Lower leg skin (tissue), 4 donors: ENCODE measurements around the gene SFTPD. TPM values are rescaled to one million over a fixed set of nuclear protein-coding genes. Genes with fewer than 3 reads are reported as not detected.

Experiments used
- DNase-seq, 2 donors: peaks; one replicate each; pipeline ENCODE4 v3.0.0-alpha.2; 2019; ENCODE audit warnings: low spot score in 2 of 2
- H3K4me3 ChIP-seq: fragments of 200-600 bp; sonication (generic); 2 replicates; pipeline ENCODE4 v1.5.1; 2017; ENCODE audit warnings: mild to moderate bottlenecking, low read depth; ENCODE audit not compliant: poor library complexity, severe bottlenecking
- CTCF ChIP-seq, 3 donors: fragments of 450-650 bp; IDR thresholded peaks; one replicate each; pipeline ENCODE4 v1.5.1; 2016; ENCODE audit warnings: antibody characterized with exemption in 3 of 3, mild to moderate bottlenecking in 3 of 3, moderate library complexity in 2 of 3
- POLR2A ChIP-seq, 2 donors: fragments of 450-650 bp; IDR thresholded peaks; one replicate each; pipeline ENCODE4 v1.6.1; 2016 to 2017; ENCODE audit warnings: antibody characterized with exemption in 2 of 2, mild to moderate bottlenecking in 1 of 2, moderate library complexity in 1 of 2
- WGBS, 2 donors: methylation state at CpG; one replicate each; pipeline ENCODE4 v1.1.5; 2018; 5-methylcytosine and 5-hydroxymethylcytosine counted together
- intact Hi-C: fragments of 100-400 bp; cut with DNase I; formaldehyde crosslinking; loops from one replicate; pipeline ENCODE4 v1.15.0; 2023; ENCODE audit warnings: low total_unique reads
- total RNA-seq, 4 donors: library from RNA; depleted of rRNA; stranded (reverse); fragments of >200 nt; gene quantifications; one replicate each; pipeline ENCODE4 v1.1.0, GENCODE V29; 2016

The SFTPD gene
- total RNA-seq, 4 donors from 2014 or later = 0.76 to 4.4 (median 2.3) TPM

GRCh38 chr10:79930751-79931150 is 18.2 kb downstream of the SFTPD start:
- 37 to 47% methylated on average over 2 of the region's 2 CpGs for WGBS, 2 donors
- no peak overlapping the region for H3K4me3 ChIP-seq
- DNase-seq = peak in 1 of 2 donors; percentile 18
- intact Hi-C loops = no loop called here
- no peak for TF ChIP-seq CTCF (IDR thresholded peaks at IDR 0.05)
- no peak for TF ChIP-seq POLR2A (IDR thresholded peaks at IDR 0.05)

DNA sequence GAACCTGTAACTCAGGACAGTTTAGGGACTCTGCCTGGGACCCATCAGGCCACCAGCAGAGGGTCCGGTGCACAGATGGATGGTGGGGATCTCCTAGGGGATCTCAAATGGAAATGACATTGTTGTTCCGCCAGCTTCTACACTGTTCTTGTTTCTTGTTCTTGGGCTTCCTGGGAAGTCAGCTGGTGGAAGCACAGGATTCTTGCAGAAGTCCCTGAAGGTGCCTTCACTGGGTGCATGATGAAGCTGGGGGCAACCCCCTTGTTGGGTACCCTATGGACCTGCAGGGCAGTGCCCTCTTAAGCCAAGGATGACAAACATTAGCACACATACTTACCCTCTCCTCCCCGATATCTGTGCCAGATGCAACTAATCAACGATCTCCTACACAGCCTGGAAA is 18.6 kb downstream of the SFTPD start:
- no peak for TF ChIP-seq CTCF (IDR thresholded peaks at IDR 0.05)
- TF ChIP-seq POLR2A (IDR thresholded peaks at IDR 0.05) = no peak
- 42 to 52% methylated on average over 4 of the region's 4 CpGs for WGBS, 2 donors
- intact Hi-C loops = no loop called here
- no peak overlapping the region for H3K4me3 ChIP-seq
- no peak for DNase-seq

DNA sequence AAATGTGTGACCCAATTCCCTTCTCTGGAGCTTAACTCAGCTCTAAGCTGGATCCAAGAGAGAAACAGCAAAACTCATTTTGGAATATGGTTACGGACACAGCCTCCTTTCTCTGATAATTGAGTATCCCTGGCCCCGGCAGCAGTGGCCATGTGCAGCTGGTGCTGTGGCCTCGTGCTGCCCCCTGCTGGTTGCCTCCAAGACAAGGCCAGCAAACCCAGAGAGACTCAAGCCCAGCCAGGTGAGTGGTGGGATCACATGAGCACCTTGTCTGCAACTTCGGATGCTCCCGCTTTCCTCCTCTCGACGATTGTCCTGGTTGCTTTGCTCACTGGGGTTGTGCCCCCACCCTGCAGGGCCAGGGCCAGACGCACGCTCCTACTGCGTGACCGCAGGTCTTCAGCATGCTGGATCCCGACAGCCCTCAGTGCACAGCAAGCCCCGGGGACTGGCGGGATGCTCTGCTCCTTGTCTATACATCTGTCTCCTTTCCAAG is 19.4 kb downstream of the SFTPD start:
- WGBS, 2 donors = 16 to 22% methylated on average over 14 of the region's 14 CpGs
- peak; percentile 49 to 95 for DNase-seq
- intact Hi-C loops = loop anchor here (10.0 kb wide), 1 partner anchor 365 kb away; the partner anchor contains the start of gene SFTPA2
- H3K4me3 ChIP-seq = no peak overlapping the region
- TF ChIP-seq CTCF (IDR thresholded peaks at IDR 0.05) = peak in 1 of 3 donors; percentile 81
- no peak for TF ChIP-seq POLR2A (IDR thresholded peaks at IDR 0.05)

DNA sequence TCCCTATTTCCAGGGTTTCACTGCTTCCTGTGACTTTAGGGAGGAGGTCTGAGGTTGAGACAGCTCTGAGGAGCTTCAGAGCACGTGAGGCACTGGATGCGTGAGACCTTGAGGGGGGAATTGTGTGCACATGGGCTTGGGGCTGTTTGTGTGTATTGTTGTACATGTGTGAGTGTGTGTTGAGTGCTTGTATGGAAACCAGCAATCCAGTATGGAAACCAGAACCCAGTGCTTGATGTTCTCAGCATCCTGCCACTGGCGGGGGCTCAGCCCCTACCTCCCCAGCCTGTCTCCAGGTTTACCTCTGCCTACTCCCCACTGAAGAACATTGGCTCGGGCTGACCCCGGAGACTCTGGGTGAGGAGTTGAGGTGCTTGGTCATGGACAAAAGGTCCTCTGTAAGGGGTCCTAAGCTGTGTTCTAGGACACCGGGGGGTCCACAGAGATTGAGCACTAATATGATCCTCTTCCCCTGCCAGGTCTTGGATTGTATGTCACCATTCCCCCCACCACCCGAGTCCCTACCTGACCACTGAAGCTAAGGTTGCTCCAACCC is 20.8 kb downstream of the SFTPD start:
- TF ChIP-seq POLR2A (IDR thresholded peaks at IDR 0.05) (no peak), CTCF (IDR thresholded peaks at IDR 0.05) (no peak)
- no peak overlapping the region for H3K4me3 ChIP-seq
- WGBS, 2 donors = 77 to 95% methylated on average over 6 to 7 of the region's 7 CpGs
- intact Hi-C loops = loop anchor here (10.0 kb wide), 1 partner anchor 363 kb away; the partner anchor contains the start of gene SFTPA2
- peak in 1 of 2 donors; percentile 68 for DNase-seq

- 70 to 74% methylated on average over 3 of the region's 3 CpGs for WGBS, 2 donors
- intact Hi-C loops = loop anchor here (10.0 kb wide), 1 partner anchor 362 kb away; the partner anchor contains the start of gene SFTPA2
- peak in 1 of 2 donors; percentile 53 for DNase-seq
- TF ChIP-seq CTCF (IDR thresholded peaks at IDR 0.05) (no peak), POLR2A (IDR thresholded peaks at IDR 0.05) (no peak)
- no peak overlapping the region for H3K4me3 ChIP-seq
Observed at GRCh38 chr10:79927111-79927828, 21.6 kb downstream of the SFTPD start.
